GM21717 (cell line): Measurements from ENCODE around the gene GTF3C1.

Experiments
- ATAC-seq: cut with Tn5 transposase; IDR thresholded peaks from one replicate; pipeline ENCODE4 v1.9.1; 2021; ENCODE audit warnings: mild to moderate bottlenecking, moderate library complexity; ENCODE audit not compliant: unreplicated experiment

Gene GTF3C1, protein sequence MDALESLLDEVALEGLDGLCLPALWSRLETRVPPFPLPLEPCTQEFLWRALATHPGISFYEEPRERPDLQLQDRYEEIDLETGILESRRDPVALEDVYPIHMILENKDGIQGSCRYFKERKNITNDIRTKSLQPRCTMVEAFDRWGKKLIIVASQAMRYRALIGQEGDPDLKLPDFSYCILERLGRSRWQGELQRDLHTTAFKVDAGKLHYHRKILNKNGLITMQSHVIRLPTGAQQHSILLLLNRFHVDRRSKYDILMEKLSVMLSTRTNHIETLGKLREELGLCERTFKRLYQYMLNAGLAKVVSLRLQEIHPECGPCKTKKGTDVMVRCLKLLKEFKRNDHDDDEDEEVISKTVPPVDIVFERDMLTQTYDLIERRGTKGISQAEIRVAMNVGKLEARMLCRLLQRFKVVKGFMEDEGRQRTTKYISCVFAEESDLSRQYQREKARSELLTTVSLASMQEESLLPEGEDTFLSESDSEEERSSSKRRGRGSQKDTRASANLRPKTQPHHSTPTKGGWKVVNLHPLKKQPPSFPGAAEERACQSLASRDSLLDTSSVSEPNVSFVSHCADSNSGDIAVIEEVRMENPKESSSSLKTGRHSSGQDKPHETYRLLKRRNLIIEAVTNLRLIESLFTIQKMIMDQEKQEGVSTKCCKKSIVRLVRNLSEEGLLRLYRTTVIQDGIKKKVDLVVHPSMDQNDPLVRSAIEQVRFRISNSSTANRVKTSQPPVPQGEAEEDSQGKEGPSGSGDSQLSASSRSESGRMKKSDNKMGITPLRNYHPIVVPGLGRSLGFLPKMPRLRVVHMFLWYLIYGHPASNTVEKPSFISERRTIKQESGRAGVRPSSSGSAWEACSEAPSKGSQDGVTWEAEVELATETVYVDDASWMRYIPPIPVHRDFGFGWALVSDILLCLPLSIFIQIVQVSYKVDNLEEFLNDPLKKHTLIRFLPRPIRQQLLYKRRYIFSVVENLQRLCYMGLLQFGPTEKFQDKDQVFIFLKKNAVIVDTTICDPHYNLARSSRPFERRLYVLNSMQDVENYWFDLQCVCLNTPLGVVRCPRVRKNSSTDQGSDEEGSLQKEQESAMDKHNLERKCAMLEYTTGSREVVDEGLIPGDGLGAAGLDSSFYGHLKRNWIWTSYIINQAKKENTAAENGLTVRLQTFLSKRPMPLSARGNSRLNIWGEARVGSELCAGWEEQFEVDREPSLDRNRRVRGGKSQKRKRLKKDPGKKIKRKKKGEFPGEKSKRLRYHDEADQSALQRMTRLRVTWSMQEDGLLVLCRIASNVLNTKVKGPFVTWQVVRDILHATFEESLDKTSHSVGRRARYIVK (N-terminal part only)

DNA sequence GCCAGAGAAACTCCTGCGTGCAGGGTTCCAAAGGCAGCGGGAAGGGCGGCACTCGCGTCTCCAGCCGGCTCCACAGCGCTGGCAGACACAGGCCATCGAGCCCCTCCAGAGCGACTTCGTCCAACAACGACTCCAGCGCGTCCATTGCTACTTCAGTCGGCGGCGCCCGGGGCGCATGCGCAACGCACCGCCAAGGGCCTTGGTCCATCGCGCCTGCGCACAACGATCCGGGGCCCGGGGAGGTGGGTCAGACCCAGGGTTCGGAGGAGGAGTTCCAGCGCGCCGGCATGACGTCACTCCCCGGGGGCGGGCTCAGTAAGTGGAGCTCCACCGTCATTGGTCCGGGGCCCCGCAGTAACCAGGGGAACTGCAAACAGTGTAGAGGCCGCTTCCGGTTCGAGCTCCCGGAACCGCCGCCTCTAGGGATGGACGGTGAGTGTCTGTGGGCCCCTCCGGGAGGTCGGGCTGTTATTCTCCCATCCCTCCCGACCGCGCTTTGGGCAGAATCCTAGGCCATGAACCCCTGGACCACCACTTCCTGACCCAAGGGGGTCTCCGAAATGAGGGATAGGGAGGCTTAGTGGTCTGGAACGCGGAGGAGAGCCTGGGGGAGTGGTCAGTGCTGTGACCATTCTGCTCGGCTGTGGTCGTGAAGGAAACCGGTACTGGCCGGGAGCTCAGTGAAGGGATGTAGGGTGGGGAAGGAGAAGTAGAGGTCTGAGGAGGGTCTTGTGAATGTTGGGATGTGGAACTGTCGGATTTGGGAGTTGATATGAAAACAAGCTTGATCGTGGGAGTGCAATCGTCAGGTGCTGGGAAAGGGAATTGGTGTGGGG, at the start of gene GTF3C1, which contains the start of gene KATNIP:
GTF3C1 (minus strand) TSS at position 168 of the 836 bp plus-strand sequence; CDS start at position 145, 23 bp downstream.
KATNIP (plus strand) TSS at position 399 of the 836 bp plus-strand sequence; CDS start at position 426, 27 bp downstream.
- peak; percentile 93 for ATAC-seq

- no peak for ATAC-seq
Observed at GRCh38 chr16:27598931-27599565, 49.3 kb upstream of the GTF3C1 start.

- ATAC-seq: no peak
Observed at GRCh38 chr16:27598220-27598619, 48.5 kb upstream of the GTF3C1 start.

DNA sequence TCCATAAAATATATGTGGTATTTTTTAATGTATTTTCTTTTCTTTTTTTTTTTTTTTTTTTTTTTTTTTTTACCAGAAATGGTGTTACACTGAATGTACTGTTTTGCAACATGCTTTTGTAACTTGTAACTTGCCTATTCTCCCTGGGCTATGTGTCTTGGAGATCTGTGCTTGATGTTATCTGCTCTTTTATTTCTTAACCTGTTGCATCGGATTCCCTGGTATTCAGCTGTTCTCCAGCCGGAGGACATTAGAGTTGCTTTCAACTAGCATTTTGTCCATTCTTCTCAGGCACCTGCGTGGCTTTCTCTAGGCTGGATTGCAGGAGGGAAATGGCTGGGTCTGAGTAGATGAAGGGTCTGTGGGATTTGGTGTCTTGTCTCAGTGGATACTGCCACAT, 47.6 kb upstream of the GTF3C1 start:
- no peak for ATAC-seq

GRCh38 chr16:27596411-27596810, 46.7 kb upstream of the GTF3C1 start:
- no peak for ATAC-seq

- no peak for ATAC-seq
Observed at GRCh38 chr16:27595993-27596392, 46.3 kb upstream of the GTF3C1 start.

DNA sequence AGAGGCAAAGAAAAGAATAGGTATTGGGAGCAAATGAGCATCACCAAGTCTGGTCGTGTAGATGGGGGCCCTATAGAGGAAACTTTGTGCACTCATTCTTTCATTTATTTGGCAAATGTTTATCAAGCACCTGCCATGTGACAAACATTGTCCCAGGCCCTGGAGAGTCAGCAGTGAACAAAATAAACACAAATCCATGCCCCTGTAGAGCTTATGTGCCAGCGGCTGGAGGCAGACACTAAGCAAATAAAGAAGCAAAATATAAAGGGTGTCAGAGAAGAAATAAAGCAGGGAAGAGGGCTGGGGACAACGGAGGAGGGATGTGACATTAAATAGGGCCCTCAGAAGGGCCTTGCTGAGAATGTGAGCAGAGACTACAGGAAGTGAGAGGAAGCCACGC, 45.8 kb upstream of the GTF3C1 start:
- ATAC-seq: no peak

DNA sequence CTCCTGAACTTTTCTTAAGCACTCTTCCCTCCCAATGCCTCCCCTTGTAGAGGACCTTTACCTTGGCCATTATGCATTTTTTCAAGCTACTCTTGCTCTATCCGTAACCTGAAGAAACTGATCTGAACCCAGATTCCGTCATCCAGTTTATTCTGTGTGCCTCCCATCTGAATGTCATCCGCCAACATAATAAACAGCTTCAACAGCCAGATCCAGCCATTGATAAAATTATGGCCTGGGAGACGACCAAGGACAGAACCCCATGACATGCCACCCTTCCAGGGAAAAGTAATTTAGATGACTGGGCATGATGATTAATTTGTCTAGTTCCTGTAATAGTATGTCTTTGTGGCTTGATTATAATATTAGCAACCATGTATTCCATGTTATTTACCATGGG, 42.1 kb upstream of the GTF3C1 start:
- ATAC-seq: no peak

GRCh38 chr16:27588057-27588456, 38.3 kb upstream of the GTF3C1 start:
- ATAC-seq: no peak

DNA sequence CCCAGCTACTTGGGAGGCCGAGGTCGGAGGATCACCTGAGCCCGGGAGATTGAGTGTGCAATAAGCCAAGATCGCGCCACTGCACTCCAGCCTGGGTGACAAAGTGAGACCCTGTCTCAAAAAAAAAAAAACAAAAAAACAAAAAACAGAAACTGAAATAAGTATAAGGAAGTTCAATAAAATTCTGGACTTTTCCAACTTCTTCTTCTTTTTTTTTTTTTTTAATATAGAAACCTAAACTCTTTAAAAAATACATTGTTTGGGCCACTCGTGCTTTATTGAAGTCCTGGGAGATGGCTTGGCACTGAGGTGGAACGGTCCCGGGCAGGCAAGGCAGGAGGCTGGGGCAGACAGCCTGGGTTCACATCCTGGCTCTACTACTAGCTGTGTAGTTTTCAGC, 37.0 kb upstream of the GTF3C1 start:
- ATAC-seq: no peak

DNA sequence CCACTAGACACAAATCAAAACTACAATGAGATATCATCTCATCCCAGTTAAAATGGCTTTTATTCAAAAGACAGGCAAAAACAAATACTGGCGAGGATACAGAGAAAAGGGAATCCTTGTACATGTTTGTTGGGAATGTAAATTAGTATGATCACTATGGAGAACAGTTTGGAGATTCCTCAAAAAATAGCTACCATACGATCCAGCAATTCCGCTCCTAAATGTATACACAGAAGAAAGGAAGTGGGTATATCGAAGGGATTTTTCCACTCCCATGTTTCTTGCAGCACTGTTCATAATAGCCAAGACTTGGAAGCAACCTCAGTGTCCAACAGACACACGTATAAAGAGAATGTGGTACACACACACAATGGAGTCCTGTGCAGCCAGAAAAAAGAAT, 35.5 kb upstream of the GTF3C1 start:
- ATAC-seq: no peak

DNA sequence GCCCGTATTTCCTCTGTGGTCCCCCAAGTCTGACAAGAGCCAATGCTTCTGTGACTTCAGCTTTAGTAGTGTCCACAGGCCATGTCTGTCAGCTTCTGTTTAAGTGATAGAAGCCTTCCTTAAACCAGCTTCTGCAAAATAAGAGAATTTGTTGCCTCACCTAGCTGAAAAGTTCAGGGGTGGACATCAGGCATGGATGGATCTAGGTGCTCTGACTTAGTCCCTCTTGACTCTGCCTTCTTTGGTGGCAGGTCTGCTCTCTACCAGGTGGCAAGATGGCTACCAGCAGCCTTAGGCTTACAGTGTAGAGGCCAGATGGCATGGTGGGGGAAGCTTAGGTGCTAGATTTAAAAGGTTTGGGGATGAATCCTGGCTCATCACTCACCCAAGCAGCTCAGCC, 33.9 kb upstream of the GTF3C1 start:
- ATAC-seq: no peak

GRCh38 chr16:27582883-27583282, 33.2 kb upstream of the GTF3C1 start:
- ATAC-seq: no peak

DNA sequence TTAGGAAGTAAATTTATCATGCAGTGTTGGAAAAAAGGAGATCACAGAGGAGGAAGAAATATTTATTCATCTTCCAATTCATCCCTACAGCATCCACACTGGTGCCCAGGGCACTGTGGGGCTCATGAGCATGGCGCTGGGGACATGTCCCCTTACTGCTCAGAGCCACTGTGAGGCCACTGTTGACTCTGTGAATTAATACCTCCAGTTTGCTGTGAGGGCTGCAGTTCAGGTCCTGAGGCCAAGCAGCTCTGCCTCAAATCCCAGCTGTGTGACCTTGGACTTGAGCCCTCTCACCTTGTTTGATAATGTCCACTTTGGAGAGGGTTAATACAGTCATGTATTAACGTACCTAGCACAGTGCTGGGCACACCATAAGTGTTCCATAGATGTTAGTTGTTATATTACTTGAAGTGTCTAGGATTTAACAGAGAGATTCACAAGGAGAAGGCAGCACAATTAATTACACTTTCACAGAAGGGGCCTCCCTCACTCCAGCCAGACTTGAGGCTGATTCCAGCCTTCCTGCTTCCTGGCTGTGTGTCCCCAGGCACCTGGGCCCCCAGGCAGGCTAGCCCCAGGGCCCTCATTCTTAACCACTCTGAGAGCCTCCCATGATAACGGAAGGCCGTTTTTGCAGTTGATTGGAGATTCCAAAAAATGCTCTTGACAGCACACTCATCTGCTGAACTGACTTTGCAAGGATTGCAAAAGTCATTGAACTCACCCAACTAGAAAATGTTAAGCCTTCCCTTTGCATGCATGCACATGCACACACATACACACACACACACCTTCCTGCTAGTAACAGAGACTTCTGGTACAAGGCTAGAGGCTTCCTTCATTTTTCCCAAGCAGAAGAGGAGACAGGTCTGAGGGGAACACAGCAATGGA, 29.6 kb upstream of the GTF3C1 start:
- no peak for ATAC-seq

- no peak for ATAC-seq
Observed at GRCh38 chr16:27576729-27577128, 27.0 kb upstream of the GTF3C1 start.

DNA sequence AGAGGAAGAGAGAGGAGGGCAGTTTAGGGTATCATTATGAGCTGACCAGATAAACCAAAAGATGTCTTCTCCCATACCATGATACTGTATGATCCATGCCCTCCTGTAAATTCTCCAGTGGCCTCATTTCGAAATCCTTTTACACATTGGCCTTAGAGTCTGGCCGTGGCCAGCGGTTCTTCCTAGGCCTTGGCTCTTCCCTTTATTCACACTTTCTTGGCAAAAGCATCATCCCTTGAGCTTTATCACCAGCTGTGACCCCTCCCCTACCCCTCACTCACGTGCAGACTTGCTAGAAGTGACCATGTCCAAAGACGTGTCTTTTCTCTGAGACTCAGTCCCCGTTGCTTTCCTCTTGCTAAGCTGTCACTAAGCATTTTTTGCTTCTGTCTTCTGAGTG, 23.0 kb upstream of the GTF3C1 start:
- no peak for ATAC-seq

DNA sequence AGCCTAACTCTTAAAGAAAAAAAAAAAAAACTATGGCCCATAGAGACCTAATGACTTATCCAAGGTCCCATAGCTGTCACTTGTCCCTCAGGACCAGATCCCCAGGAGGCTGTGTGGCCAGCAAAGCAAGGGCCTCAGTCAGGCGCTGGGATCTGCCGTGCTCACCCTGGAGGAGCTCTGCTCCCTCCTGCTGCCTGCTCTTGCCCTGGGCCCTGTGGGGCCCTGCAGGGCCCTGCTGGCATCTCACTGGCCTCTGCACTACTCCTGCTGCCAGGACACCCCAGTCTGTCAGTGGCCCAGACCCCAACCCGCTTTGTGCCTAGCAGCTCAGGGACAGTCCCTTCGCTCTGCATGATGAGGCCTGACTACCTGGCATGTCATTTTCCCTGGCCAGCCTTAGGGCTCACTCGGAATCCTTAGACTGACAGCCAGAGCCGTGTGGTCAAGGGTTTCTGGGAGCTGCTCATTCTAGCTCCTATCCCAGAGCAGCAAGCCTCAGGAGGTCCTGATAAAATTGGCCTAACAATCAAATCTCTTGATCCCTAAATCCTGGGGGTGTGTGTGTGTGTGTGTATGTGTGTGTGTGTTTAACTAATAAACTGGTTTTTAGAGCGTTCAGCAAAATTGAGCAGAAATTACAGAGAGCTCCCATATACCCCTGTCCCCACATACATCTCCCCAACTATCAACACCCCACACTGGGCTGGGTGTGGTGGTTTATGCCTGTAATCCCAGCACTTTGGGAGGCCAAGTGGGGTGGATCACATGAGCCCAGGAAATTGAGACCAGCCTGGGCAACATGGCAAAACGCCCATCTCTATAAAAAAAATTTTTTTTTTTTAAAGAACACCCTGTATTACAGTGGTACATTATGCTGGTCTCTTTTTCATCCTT, 22.0 kb upstream of the GTF3C1 start:
- no peak for ATAC-seq
